ENCODE data around the gene GRK5.

DNA sequence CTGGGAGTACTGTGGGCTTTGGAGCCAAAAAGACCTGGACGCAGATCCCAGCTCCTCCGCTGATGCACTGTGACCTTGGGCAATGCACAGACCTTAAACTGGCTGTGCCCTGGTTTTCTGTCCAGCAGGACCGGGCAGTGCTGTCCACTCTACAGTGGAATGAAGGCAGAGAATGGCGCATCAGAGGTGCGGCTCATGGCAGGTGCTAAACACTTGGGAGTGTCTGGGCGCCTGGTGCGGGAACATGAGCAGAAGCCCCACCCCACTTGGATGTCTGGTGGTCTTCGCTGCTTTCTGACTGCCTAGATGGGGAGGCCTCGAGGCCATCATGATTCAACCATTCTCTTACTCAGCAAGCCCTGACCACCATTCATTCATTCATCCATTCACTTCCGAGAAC, 153.7 kb downstream of the GRK5 start:
- no peak for TF ChIP-seq GATA2 (IDR thresholded peaks at IDR 0.05; ENCODE audit: low read depth, low read length)
- TF ChIP-seq GATA3 (IDR thresholded peaks at IDR 0.05; ENCODE audit: low read depth, low read length) = no peak

All from SH-SY5Y (cell line).